DND-41 (cell line): ENCODE results near the gene CD63.

Experiments
- ATAC-seq: fragments of 200-7000 bp; cut with Tn5 transposase; 3 replicates; pipeline ENCODE4 v1.9.1; 2021; ENCODE audit warnings: low read depth; ENCODE audit not compliant: insufficient read depth
- DNase-seq: peaks from one replicate; pipeline ENCODE4 v3.0.0-alpha.2; 2020
- H2AFZ ChIP-seq: 2 replicates; pipeline ENCODE4 v1.6.0; 2012; ENCODE audit warnings: low read depth, low read length
- H3K27ac ChIP-seq: 2 replicates; pipeline ENCODE4 v1.5.1; 2012; ENCODE audit warnings: low read length, inconsistent platforms
- H3K27me3 ChIP-seq: fragments of 200-600 bp; sonication (generic); 2 replicates; pipeline ENCODE4 v1.6.0; 2012; ENCODE audit warnings: low read length, mild to moderate bottlenecking, inconsistent platforms; ENCODE audit not compliant: insufficient read depth, poor library complexity
- H3K36me3 ChIP-seq: 2 replicates; pipeline ENCODE4 v1.5.1; 2012; ENCODE audit warnings: low read length, inconsistent platforms; ENCODE audit not compliant: insufficient read depth
- H3K4me1 ChIP-seq: 2 replicates; pipeline ENCODE4 v1.5.1; 2012; ENCODE audit warnings: mild to moderate bottlenecking, low read length; ENCODE audit not compliant: insufficient read depth
- H3K4me2 ChIP-seq: 2 replicates; pipeline ENCODE4 v1.6.0; 2012; ENCODE audit warnings: mild to moderate bottlenecking, moderate library complexity, low read length, inconsistent platforms; ENCODE audit not compliant: insufficient read depth
- H3K4me3 ChIP-seq, 2 experiments: fragments of 200-600 bp in 1 of 2; shearing (Covaris generic) in 1 of 2; 2 replicates each; pipeline ENCODE4 v1.5.1; 2012 to 2016; ENCODE audit warnings: inconsistent platforms in 2 of 2, low read length in 2 of 2, mild to moderate bottlenecking in 2 of 2, low read depth in 1 of 2, moderate library complexity in 1 of 2
- H3K79me2 ChIP-seq: 2 replicates; pipeline ENCODE4 v1.6.0; 2012; ENCODE audit warnings: low read length, inconsistent platforms; ENCODE audit not compliant: insufficient read depth
- H3K9ac ChIP-seq: 2 replicates; pipeline ENCODE4 v1.6.0; 2012; ENCODE audit warnings: low read depth, mild to moderate bottlenecking, inconsistent platforms, low read length, moderate library complexity
- H3K9me3 ChIP-seq: 2 replicates; pipeline ENCODE4 v1.5.1; 2012; ENCODE audit warnings: low read length, moderate library complexity, mild to moderate bottlenecking, inconsistent platforms; ENCODE audit not compliant: insufficient read depth, severe bottlenecking
- H4K20me1 ChIP-seq: 2 replicates; pipeline ENCODE4 v1.6.0; 2012; ENCODE audit warnings: low read length; ENCODE audit not compliant: insufficient read depth
- EZH2 ChIP-seq: IDR thresholded peaks from 3 replicates; pipeline ENCODE4 v1.6.1; 2012; ENCODE audit warnings: borderline replicate concordance, low read depth, mild to moderate bottlenecking, moderate library complexity, low read length, inconsistent platforms; ENCODE audit not compliant: severe bottlenecking
- TF ChIP-seq, protein P1 (sequence below): IDR thresholded peaks from 2 replicates; pipeline ENCODE4 v1.5.1; 2012; ENCODE audit warnings: borderline replicate concordance, low read length, moderate library complexity, mild to moderate bottlenecking; ENCODE audit not compliant: poor library complexity, severe bottlenecking; ENCODE audit errors: extremely low read depth

CD63 gene

DNA sequence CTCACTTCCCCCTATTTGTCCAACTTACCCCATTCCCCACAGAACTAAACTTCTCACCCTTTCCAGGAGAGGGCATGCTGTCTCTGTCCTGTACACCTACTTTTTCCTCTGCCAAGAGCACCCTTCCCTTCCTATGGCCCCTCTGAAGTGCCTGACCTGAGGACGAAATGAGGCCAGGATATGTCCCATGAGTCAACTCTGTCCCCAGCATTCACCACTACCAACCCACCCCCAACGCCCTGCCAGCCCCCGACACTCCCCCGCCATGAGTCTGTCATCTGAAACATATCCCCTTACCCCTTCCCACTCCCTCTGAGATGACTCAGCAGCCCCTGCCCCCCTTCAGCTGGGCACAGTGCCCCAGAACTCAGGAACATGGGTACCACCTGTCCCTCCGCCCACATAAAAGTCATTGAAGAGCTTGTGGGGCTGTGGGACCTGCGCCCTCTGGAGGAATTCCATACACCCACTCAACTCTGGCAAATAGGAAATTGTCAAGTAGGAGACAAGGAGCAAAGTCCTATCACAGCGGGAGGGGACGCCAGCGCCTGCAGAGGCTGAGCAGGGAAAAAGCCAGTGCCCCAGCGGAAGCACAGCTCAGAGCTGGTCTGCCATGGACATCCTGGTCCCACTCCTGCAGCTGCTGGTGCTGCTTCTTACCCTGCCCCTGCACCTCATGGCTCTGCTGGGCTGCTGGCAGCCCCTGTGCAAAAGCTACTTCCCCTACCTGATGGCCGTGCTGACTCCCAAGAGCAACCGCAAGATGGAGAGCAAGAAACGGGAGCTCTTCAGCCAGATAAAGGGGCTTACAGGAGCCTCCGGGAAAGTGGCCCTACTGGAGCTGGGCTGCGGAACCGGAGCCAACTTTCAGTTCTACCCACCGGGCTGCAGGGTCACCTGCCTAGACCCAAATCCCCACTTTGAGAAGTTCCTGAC is 47.4 kb downstream of the CD63 start:
- no peak for TF ChIP-seq EZH2
- TF ChIP-seq, protein P1, sequence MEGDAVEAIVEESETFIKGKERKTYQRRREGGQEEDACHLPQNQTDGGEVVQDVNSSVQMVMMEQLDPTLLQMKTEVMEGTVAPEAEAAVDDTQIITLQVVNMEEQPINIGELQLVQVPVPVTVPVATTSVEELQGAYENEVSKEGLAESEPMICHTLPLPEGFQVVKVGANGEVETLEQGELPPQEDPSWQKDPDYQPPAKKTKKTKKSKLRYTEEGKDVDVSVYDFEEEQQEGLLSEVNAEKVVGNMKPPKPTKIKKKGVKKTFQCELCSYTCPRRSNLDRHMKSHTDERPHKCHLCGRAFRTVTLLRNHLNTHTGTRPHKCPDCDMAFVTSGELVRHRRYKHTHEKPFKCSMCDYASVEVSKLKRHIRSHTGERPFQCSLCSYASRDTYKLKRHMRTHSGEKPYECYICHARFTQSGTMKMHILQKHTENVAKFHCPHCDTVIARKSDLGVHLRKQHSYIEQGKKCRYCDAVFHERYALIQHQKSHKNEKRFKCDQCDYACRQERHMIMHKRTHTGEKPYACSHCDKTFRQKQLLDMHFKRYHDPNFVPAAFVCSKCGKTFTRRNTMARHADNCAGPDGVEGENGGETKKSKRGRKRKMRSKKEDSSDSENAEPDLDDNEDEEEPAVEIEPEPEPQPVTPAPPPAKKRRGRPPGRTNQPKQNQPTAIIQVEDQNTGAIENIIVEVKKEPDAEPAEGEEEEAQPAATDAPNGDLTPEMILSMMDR, result peak; percentile 34
- Histone ChIP-seq H3K27me3 (peaks cover 16% of the 10 kb centered on the region), H3K79me2 (no peaks in the 10 kb centered on the region), H3K4me1 (no peaks in the 10 kb centered on the region), H3K4me2 (no peak overlapping the region), H3K27ac (no peak overlapping the region), H3K36me3 (no peaks in the 10 kb centered on the region), H2AFZ (no peak overlapping the region), H3K4me3 (no peak overlapping the region), H4K20me1 (no peaks in the 10 kb centered on the region), H3K9ac (no peak overlapping the region), H3K9me3 (no peaks in the 10 kb centered on the region)
- DNase-seq (peak; percentile 21), ATAC-seq (peak; percentile 47; the same call in 2 of the 3 replicates)

DNA sequence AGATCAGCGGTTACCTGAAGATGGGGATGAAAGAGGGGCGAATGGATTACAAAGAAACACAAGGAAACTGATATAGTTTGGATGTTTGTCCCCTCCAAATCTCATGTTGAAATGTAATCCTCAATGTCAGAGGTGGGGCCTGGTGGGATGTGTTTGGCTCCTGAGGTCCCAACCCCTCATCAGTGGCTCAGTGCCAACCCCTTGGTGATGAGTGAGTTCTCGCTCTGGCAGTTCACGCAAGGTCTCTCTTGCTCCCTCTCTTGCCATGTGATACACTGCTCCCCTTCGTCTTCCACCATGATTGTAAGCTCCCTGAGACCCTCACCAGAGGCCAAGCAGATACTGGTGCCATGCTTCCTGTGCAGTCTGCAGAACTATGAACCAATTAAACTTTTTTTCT is 49.1 kb downstream of the CD63 start:
- Histone ChIP-seq H3K27ac (no peak overlapping the region), H3K9ac (no peak overlapping the region), H3K4me1 (no peaks in the 10 kb centered on the region), H3K9me3 (no peaks in the 10 kb centered on the region), H3K79me2 (no peaks in the 10 kb centered on the region), H3K36me3 (no peaks in the 10 kb centered on the region), H3K4me2 (no peak overlapping the region), H4K20me1 (no peaks in the 10 kb centered on the region), H3K4me3 (no peak overlapping the region), H2AFZ (no peak overlapping the region), H3K27me3 (peaks cover 16% of the 10 kb centered on the region)
- ATAC-seq (no peak), DNase-seq (no peak)
- no peak for TF ChIP-seq EZH2
- TF ChIP-seq, protein P1, result no peak

- H3K27ac ChIP-seq, result no peak overlapping the region
- no peaks in the 10 kb centered on the region for H4K20me1 ChIP-seq
- no peaks in the 10 kb centered on the region for H3K9me3 ChIP-seq
- H3K4me2 ChIP-seq, result no peak overlapping the region
- H3K9ac ChIP-seq, result no peak overlapping the region
- H3K79me2 ChIP-seq, result no peaks in the 10 kb centered on the region
- no peak for DNase-seq
- peaks cover 11% of the 10 kb centered on the region for H3K27me3 ChIP-seq
- no peak overlapping the region for H3K4me3 ChIP-seq
- no peak overlapping the region for H2AFZ ChIP-seq
- no peak for TF ChIP-seq EZH2
- TF ChIP-seq, protein P1, result no peak
- H3K36me3 ChIP-seq, result no peaks in the 10 kb centered on the region
- H3K4me1 ChIP-seq, result no peaks in the 10 kb centered on the region
- no peak for ATAC-seq
Observed at GRCh38 chr12:55676707-55677106, 52.1 kb downstream of the CD63 start.
